GDM1 (cell line): ENCODE results near the gene ROBO1.
A peak's percentile ranks its signal among the peaks of the same experiment; 100 is the strongest.

ENCODE experiments used
- DNase-seq: peaks from one replicate; lab custom pipeline; 2025; lab: John Stamatoyannopoulos, UW

ROBO1 gene

GRCh38 chr3:79066481-79066880, 701.3 kb downstream of the ROBO1 start:
- no peak for DNase-seq

GRCh38 chr3:79063624-79064023, 704.2 kb downstream of the ROBO1 start:
- DNase-seq = no peak

GRCh38 chr3:79057756-79058155, 710.0 kb downstream of the ROBO1 start:
- no peak for DNase-seq

GRCh38 chr3:79056498-79056897, 711.3 kb downstream of the ROBO1 start:
- DNase-seq = no peak

GRCh38 chr3:79052054-79052681, 715.6 kb downstream of the ROBO1 start:
- no peak for DNase-seq

- no peak for DNase-seq
These were observed 720.2 kb downstream of the ROBO1 start for GRCh38 chr3:79047581-79047980.

GRCh38 chr3:79041621-79042020, 726.2 kb downstream of the ROBO1 start:
- no peak for DNase-seq

- DNase-seq = no peak
These were observed 727.1 kb downstream of the ROBO1 start for GRCh38 chr3:79040701-79041100.

GRCh38 chr3:79040091-79040490, 727.7 kb downstream of the ROBO1 start:
- DNase-seq = no peak

GRCh38 chr3:79039192-79039591, 728.6 kb downstream of the ROBO1 start:
- DNase-seq = no peak

GRCh38 chr3:79038636-79039035, 729.2 kb downstream of the ROBO1 start:
- no peak for DNase-seq

- DNase-seq = no peak
These were observed 729.7 kb downstream of the ROBO1 start for GRCh38 chr3:79038057-79038456.

- peak; percentile 3 for DNase-seq
These were observed 735.0 kb downstream of the ROBO1 start for GRCh38 chr3:79032686-79033318.

GRCh38 chr3:79030157-79030556, 737.6 kb downstream of the ROBO1 start:
- DNase-seq = no peak

- no peak for DNase-seq
These were observed 738.9 kb downstream of the ROBO1 start for GRCh38 chr3:79028916-79029315.

GRCh38 chr3:79027593-79027992, 740.2 kb downstream of the ROBO1 start:
- no peak for DNase-seq

- DNase-seq = no peak
These were observed 747.9 kb downstream of the ROBO1 start for GRCh38 chr3:79019924-79020173.

- DNase-seq = no peak
These were observed 748.5 kb downstream of the ROBO1 start for GRCh38 chr3:79019137-79019923.

GRCh38 chr3:79018671-79019136, 749.1 kb downstream of the ROBO1 start:
- DNase-seq = no peak

- no peak for DNase-seq
These were observed 749.5 kb downstream of the ROBO1 start for GRCh38 chr3:79018265-79018664.

GRCh38 chr3:79016587-79017376, 751.0 kb downstream of the ROBO1 start:
- DNase-seq = no peak

- DNase-seq = no peak
These were observed 751.9 kb downstream of the ROBO1 start for GRCh38 chr3:79015854-79016253.

- no peak for DNase-seq
These were observed 754.8 kb downstream of the ROBO1 start for GRCh38 chr3:79012946-79013362.
